Astrocyte (in vitro differentiated cells and primary cell): ENCODE measurements around the gene RDH5. TPM values are rescaled to one million over a fixed set of nuclear protein-coding genes. Genes with fewer than 3 reads are reported as not detected.

Experiments used
- DNase-seq: peaks from one replicate; pipeline ENCODE4 v3.0.0-alpha.2; 2010; ENCODE audit warnings: low read depth
- FAIRE-seq: peaks from 2 replicates; lab custom pipeline; 2011; peaks lifted over from hg19 to GRCh38; lab: Jason Lieb, UNC
- H2AFZ ChIP-seq: 2 replicates; pipeline ENCODE4 v1.6.0; 2012; ENCODE audit warnings: low read depth, low read length, inconsistent platforms
- H3K27ac ChIP-seq: 2 replicates; pipeline ENCODE4 v1.5.1; 2011; ENCODE audit warnings: low read depth, low read length, inconsistent platforms
- H3K27me3 ChIP-seq: 2 replicates; pipeline ENCODE4 v1.6.0; 2011; ENCODE audit warnings: low read length, inconsistent platforms; ENCODE audit not compliant: insufficient read depth
- H3K36me3 ChIP-seq: 2 replicates; pipeline ENCODE4 v1.5.1; 2011; ENCODE audit warnings: low read length, inconsistent platforms; ENCODE audit not compliant: insufficient read depth
- H3K4me1 ChIP-seq: 2 replicates; pipeline ENCODE4 v1.5.1; 2011; ENCODE audit warnings: low read length, inconsistent platforms; ENCODE audit not compliant: insufficient read depth
- H3K4me2 ChIP-seq: 2 replicates; pipeline ENCODE4 v1.6.0; 2012; ENCODE audit warnings: low read length, inconsistent platforms
- H3K4me3 ChIP-seq: 2 replicates; pipeline ENCODE4 v1.5.1; 2011; ENCODE audit warnings: low read depth, mild to moderate bottlenecking, low read length, inconsistent platforms; ENCODE audit not compliant: insufficient read depth
- H3K79me2 ChIP-seq: 2 replicates; pipeline ENCODE4 v1.6.0; 2012; ENCODE audit warnings: mild to moderate bottlenecking, low read length, inconsistent platforms; ENCODE audit not compliant: insufficient read depth
- H3K9ac ChIP-seq: 2 replicates; pipeline ENCODE4 v1.6.0; 2012; ENCODE audit warnings: mild to moderate bottlenecking, low read length, inconsistent platforms
- H3K9me3 ChIP-seq: 2 replicates; pipeline ENCODE4 v1.5.1; 2012; ENCODE audit warnings: low read depth, mild to moderate bottlenecking, low read length, inconsistent platforms; ENCODE audit not compliant: insufficient read depth
- H4K20me1 ChIP-seq: 2 replicates; pipeline ENCODE4 v1.6.0; 2012; ENCODE audit warnings: low read length, inconsistent platforms; ENCODE audit not compliant: insufficient read depth
- H3K27ac Mint-ChIP-seq: one replicate; pipeline ENCODE4 v1.8.0; 2021; ENCODE audit warnings: mild to moderate bottlenecking, mixed read lengths; ENCODE audit not compliant: unreplicated experiment
- H3K27me3 Mint-ChIP-seq: one replicate; pipeline ENCODE4 v1.8.0; 2021; ENCODE audit warnings: low read depth, mixed read lengths; ENCODE audit not compliant: unreplicated experiment
- H3K36me3 Mint-ChIP-seq: one replicate; pipeline ENCODE4 v1.8.0; 2021; ENCODE audit warnings: low read depth, mixed read lengths; ENCODE audit not compliant: unreplicated experiment
- H3K4me1 Mint-ChIP-seq: one replicate; pipeline ENCODE4 v1.8.0; 2021; ENCODE audit warnings: low read depth, mixed read lengths; ENCODE audit not compliant: unreplicated experiment
- H3K4me3 Mint-ChIP-seq: one replicate; pipeline ENCODE4 v1.8.0; 2021; ENCODE audit warnings: mild to moderate bottlenecking, moderate library complexity, mixed read lengths; ENCODE audit not compliant: unreplicated experiment
- H3K9me3 Mint-ChIP-seq: one replicate; pipeline ENCODE4 v1.8.0; 2021; ENCODE audit warnings: mild to moderate bottlenecking, mixed read lengths; ENCODE audit not compliant: unreplicated experiment
- EZH2 ChIP-seq: IDR thresholded peaks from 2 replicates; pipeline ENCODE4 v1.6.1; 2012; ENCODE audit warnings: mild to moderate bottlenecking, low read length, inconsistent platforms; ENCODE audit not compliant: insufficient read depth
- total RNA-seq: library from RNA; stranded (reverse); gene quantifications from 2 replicates; pipeline ENCODE4 v1.2.1, GENCODE V29; 2021
- TF ChIP-seq, protein P1 (sequence below): IDR thresholded peaks from 2 replicates; pipeline ENCODE4 v1.5.1; 2011; ENCODE audit warnings: low read depth, mild to moderate bottlenecking, inconsistent platforms, low read length, moderate library complexity; ENCODE audit not compliant: insufficient read depth

RDH5 gene
- total RNA-seq, 1 donor from 2014 or later = 2.1 TPM

DNA sequence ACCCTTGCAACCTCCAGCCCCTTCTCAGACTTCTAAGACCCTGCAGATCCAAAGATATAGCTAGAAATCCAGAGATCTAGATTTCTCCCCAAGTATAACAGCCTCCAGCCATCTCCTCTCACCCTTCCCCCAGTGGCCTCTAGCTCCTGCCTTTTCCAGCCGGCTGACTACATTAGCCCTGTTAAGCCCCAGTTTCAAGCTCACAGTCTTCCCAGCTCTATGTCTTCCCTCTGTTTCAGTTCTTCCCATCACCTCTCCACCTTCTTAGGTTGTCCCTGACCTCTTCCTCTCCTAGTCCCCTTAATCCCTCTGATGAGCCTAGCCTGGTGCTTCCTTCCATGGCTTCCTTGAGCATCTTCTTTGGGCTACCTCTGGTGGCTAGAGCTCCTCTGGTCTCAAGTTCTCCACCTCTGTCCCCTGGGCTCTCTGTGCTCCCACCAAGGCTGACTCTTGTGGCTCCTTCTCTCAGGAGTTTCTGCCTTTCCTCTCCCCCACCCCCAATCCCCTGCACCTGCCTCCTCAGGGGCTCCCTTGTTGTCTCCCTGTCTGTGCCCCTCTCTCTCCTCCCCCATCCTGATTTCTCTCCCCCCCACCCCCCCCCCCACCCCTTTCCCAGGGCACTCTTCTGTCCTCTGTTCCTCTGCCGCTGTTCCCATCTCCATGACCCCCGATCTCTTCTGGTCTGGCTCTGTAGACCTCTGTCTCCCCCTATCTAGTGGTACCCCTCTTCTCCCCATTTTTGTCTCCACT, 21.9 kb downstream of the RDH5 start:
- Histone ChIP-seq H3K36me3 (no peaks in the 10 kb centered on the region), H3K27me3 (no peaks in the 10 kb centered on the region), H4K20me1 (peaks cover 27% of the 10 kb centered on the region), H3K27ac (peak overlapping the region; percentile 27), H3K79me2 (peaks cover 10% of the 10 kb centered on the region), H3K4me1 (peaks cover 25% of the 10 kb centered on the region), H3K9me3 (no peaks in the 10 kb centered on the region), H3K4me2 (peak overlapping the region; percentile 98), H3K4me3 (peak overlapping the region; percentile 55), H2AFZ (peak overlapping the region; percentile 46), H3K9ac (peak overlapping the region; percentile 85)
- Mint-ChIP-seq H3K4me3 (peak overlapping the region; percentile 84), H3K27ac (peak overlapping the region; percentile 77), H3K4me1 (peaks cover 30% of the 10 kb centered on the region), H3K9me3 (no peaks in the 10 kb centered on the region), H3K36me3 (no peaks in the 10 kb centered on the region), H3K27me3 (no peaks in the 10 kb centered on the region)
- TF ChIP-seq, protein P1, sequence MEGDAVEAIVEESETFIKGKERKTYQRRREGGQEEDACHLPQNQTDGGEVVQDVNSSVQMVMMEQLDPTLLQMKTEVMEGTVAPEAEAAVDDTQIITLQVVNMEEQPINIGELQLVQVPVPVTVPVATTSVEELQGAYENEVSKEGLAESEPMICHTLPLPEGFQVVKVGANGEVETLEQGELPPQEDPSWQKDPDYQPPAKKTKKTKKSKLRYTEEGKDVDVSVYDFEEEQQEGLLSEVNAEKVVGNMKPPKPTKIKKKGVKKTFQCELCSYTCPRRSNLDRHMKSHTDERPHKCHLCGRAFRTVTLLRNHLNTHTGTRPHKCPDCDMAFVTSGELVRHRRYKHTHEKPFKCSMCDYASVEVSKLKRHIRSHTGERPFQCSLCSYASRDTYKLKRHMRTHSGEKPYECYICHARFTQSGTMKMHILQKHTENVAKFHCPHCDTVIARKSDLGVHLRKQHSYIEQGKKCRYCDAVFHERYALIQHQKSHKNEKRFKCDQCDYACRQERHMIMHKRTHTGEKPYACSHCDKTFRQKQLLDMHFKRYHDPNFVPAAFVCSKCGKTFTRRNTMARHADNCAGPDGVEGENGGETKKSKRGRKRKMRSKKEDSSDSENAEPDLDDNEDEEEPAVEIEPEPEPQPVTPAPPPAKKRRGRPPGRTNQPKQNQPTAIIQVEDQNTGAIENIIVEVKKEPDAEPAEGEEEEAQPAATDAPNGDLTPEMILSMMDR = no peak
- no peak for TF ChIP-seq EZH2
- FAIRE-seq (no peak), DNase-seq (no peak)

DNA sequence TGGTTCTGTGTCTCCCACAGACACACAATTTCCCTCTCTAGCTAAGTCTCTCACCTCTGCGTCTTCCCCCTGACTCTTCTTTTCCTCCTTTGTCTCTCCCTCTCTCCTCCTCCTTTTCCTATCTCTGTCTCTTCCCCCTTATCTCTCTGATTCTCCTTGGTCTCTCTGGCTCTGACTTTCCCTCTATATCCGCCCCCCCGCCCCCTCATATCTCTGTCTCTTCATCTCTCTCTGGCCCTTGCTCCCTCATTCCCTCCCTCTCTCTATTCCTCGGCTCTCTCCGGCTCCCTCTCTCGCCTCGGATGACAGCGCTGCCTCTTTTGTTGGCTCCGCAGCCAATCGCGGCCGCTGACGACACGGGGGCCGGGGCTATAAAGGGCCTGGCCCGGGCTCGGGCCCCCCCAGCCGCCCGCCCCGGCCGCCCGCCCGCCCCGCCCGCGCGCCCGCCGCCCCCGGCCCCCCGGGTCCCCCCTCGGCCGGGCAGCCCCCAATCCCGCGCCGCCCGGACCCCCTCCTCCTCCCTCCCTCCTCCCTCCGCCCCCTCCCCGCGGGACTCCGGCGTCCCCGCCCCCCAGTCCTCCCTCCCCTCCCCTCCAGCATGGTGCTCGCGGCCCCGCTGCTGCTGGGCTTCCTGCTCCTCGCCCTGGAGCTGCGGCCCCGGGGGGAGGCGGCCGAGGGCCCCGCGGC, 22.7 kb downstream of the RDH5 start, which contains the start of gene GDF11:
GDF11 (plus strand) TSS at position 404 of the 687 bp plus-strand sequence; CDS start at position 599, 195 bp downstream.
- Mint-ChIP-seq H3K27ac (peak within 1 kb of the TSS; percentile 81), H3K4me3 (peak within 1 kb of the TSS; percentile 94), H3K27me3 (no peaks in the 10 kb centered on the region), H3K4me1 (peaks cover 23% of the 10 kb centered on the region), H3K9me3 (no peaks in the 10 kb centered on the region), H3K36me3 (no peaks in the 10 kb centered on the region)
- peak within 1 kb of the TSS; percentile 76 for H3K4me3 ChIP-seq
- peak within 1 kb of the TSS; percentile 70 for H2AFZ ChIP-seq
- DNase-seq = peak; percentile 64
- H3K27ac ChIP-seq = peak within 1 kb of the TSS; percentile 27
- H3K79me2 ChIP-seq = peaks cover 10% of the 10 kb centered on the region
- FAIRE-seq = no peak
- H3K27me3 ChIP-seq = no peaks in the 10 kb centered on the region
- H4K20me1 ChIP-seq = peaks cover 34% of the 10 kb centered on the region
- peak within 1 kb of the TSS; percentile 100 for H3K4me2 ChIP-seq
- peak within 1 kb of the TSS; percentile 85 for H3K9ac ChIP-seq
- no peaks in the 10 kb centered on the region for H3K36me3 ChIP-seq
- H3K9me3 ChIP-seq = no peaks in the 10 kb centered on the region
- H3K4me1 ChIP-seq = peaks cover 20% of the 10 kb centered on the region
- TF ChIP-seq, protein P1 = no peak
- TF ChIP-seq EZH2 = no peak
